ENCODE data around the gene MLXIP. TPM values are rescaled to one million over a fixed set of nuclear protein-coding genes. Genes with fewer than 3 reads are reported as not detected.
"Not testable (repeated sequence)": the region's sequence is repeated elsewhere in the genome, so short reads cannot be mapped to it uniquely, and the experiment has no call there.

Gene MLXIP
- total RNA-seq, 1 experiment from 2014 or later = 32.4 TPM

GRCh38 chr12:122054842-122055520 lies 23.6 kb upstream of the MLXIP start:
- H3K56ac ChIP-seq (ENCODE audit: insufficient read length, low read depth, low read length) = no peak overlapping the region
- no peak overlapping the region for H3K27ac ChIP-seq (ENCODE audit: insufficient read length, low read depth, low read length)
- H4K91ac ChIP-seq (ENCODE audit: insufficient read length, low read depth, low read length) = no peak overlapping the region
- no peak overlapping the region for H2BK12ac ChIP-seq (ENCODE audit: insufficient read length, low read depth, low read length)
- no peak overlapping the region for H2AK5ac ChIP-seq (ENCODE audit: insufficient read length, low read length)
- no peak overlapping the region for H2BK120ac ChIP-seq (ENCODE audit: low read depth, low read length, poor library complexity, severe bottlenecking)
- H2BK15ac ChIP-seq (ENCODE audit: low read depth, low read length) = no peak overlapping the region
- no peak overlapping the region for H3K4ac ChIP-seq (ENCODE audit: low read depth, low read length)
- H3K4me2 ChIP-seq (ENCODE audit: insufficient read depth, insufficient read length, low read length) = no peak overlapping the region
- H3K18ac ChIP-seq (ENCODE audit: insufficient read length, low read depth, low read length) = no peak overlapping the region
- no peaks in the 10 kb centered on the region for H3K4me1 ChIP-seq (ENCODE audit: insufficient read depth, low read length)
- peak overlapping the region in 1 of 3 experiments; percentile 19; a peak in 1 of 7 replicates for H3K27ac Mint-ChIP-seq
- H3K14ac ChIP-seq (ENCODE audit: insufficient read depth, low read length) = no peak overlapping the region
- no peaks in the 10 kb centered on the region; the same call in 1 of the 2 replicates for H3K27me3 Mint-ChIP-seq (ENCODE audit: low read depth)
- no CpG with 5 or more reads among the region's 27 CpGs for WGBS (ENCODE audit: extremely low coverage, insufficient read length, low lambda C conversion rate)
- H2BK20ac ChIP-seq (ENCODE audit: low read depth, low read length, poor library complexity, severe bottlenecking) = no peak overlapping the region
- no peak overlapping the region for H4K8ac ChIP-seq (replicated peaks; ENCODE audit: insufficient read length, low read depth, low read length)
- H3K36me3 Mint-ChIP-seq (ENCODE audit: insufficient read depth in 1 of 3, low read depth in 3 of 3) = peaks cover 13 to 54% (median 47%) of the 10 kb centered on the region in 3 experiments; a peak in 6 of 7 replicates
- H3K23ac ChIP-seq (ENCODE audit: insufficient read length, low read depth, low read length) = no peak overlapping the region
- H3K4me3 Mint-ChIP-seq = no peak overlapping the region
- H3K79me2 ChIP-seq (ENCODE audit: insufficient read depth, low read length) = no peaks in the 10 kb centered on the region
- no peak overlapping the region for H2BK5ac ChIP-seq (ENCODE audit: insufficient read length, low read length)
- TF ChIP-seq, protein P1, sequence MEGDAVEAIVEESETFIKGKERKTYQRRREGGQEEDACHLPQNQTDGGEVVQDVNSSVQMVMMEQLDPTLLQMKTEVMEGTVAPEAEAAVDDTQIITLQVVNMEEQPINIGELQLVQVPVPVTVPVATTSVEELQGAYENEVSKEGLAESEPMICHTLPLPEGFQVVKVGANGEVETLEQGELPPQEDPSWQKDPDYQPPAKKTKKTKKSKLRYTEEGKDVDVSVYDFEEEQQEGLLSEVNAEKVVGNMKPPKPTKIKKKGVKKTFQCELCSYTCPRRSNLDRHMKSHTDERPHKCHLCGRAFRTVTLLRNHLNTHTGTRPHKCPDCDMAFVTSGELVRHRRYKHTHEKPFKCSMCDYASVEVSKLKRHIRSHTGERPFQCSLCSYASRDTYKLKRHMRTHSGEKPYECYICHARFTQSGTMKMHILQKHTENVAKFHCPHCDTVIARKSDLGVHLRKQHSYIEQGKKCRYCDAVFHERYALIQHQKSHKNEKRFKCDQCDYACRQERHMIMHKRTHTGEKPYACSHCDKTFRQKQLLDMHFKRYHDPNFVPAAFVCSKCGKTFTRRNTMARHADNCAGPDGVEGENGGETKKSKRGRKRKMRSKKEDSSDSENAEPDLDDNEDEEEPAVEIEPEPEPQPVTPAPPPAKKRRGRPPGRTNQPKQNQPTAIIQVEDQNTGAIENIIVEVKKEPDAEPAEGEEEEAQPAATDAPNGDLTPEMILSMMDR (conservative IDR thresholded peaks at IDR 0.05) = no peak
- no peaks in the 10 kb centered on the region for H3K79me1 ChIP-seq (ENCODE audit: insufficient read depth, low read depth, low read length, poor library complexity, severe bottlenecking)
- H3K9me3 Mint-ChIP-seq = no peaks in the 10 kb centered on the region; a peak in 1 of 5 replicates
- H3T11ph ChIP-seq (ENCODE audit: low read length) = no peak overlapping the region
- H3K4me1 Mint-ChIP-seq = peaks cover 0 to 4% of the 10 kb centered on the region in 2 experiments; a peak in 2 of 4 replicates
- no peaks in the 10 kb centered on the region for H4K20me1 ChIP-seq (ENCODE audit: control insufficient read depth, insufficient read depth, insufficient read length)
- DNase-seq = no peak
- H2AFZ ChIP-seq (ENCODE audit: low read length) = no peak overlapping the region
- H4K5ac ChIP-seq (ENCODE audit: insufficient read length, low read depth, low read length) = no peak overlapping the region
- no peaks in the 10 kb centered on the region for H3K9me3 ChIP-seq (ENCODE audit: control insufficient read depth, low read depth, low read length)
- no peaks in the 10 kb centered on the region for H3K27me3 ChIP-seq (ENCODE audit: insufficient read depth, low read length)
- H3K23me2 ChIP-seq (ENCODE audit: insufficient read length, low read depth, low read length, poor library complexity, severe bottlenecking) = no peaks in the 10 kb centered on the region
- H3K9ac ChIP-seq (ENCODE audit: extremely low read depth, insufficient read length, low read length) = no peak overlapping the region

GRCh38 chr12:122056406-122056805 lies 22.1 kb upstream of the MLXIP start:
- not testable (repeated sequence) for H3K23ac ChIP-seq (ENCODE audit: insufficient read length, low read depth, low read length); H2BK12ac ChIP-seq (ENCODE audit: insufficient read length, low read depth, low read length); H3K56ac ChIP-seq (ENCODE audit: insufficient read length, low read depth, low read length); H4K8ac ChIP-seq (replicated peaks; ENCODE audit: insufficient read length, low read depth, low read length); H3K79me1 ChIP-seq (ENCODE audit: insufficient read depth, low read depth, low read length, poor library complexity, severe bottlenecking); H3K14ac ChIP-seq (ENCODE audit: insufficient read depth, low read length); H3K4me1 ChIP-seq (ENCODE audit: insufficient read depth, low read length); H2AK5ac ChIP-seq (ENCODE audit: insufficient read length, low read length); H3K27ac Mint-ChIP-seq; H4K5ac ChIP-seq (ENCODE audit: insufficient read length, low read depth, low read length); H2BK120ac ChIP-seq (ENCODE audit: low read depth, low read length, poor library complexity, severe bottlenecking); H2AFZ ChIP-seq (ENCODE audit: low read length); H2BK15ac ChIP-seq (ENCODE audit: low read depth, low read length); H2BK20ac ChIP-seq (ENCODE audit: low read depth, low read length, poor library complexity, severe bottlenecking); H3K9ac ChIP-seq (ENCODE audit: extremely low read depth, insufficient read length, low read length); H3K4ac ChIP-seq (ENCODE audit: low read depth, low read length); H4K20me1 ChIP-seq (ENCODE audit: control insufficient read depth, insufficient read depth, insufficient read length); H2BK5ac ChIP-seq (ENCODE audit: insufficient read length, low read length); H3K27me3 Mint-ChIP-seq (ENCODE audit: low read depth); H3T11ph ChIP-seq (ENCODE audit: low read length); H3K4me1 Mint-ChIP-seq; H3K9me3 Mint-ChIP-seq; H4K91ac ChIP-seq (ENCODE audit: insufficient read length, low read depth, low read length); DNase-seq; H3K4me3 Mint-ChIP-seq; H3K9me3 ChIP-seq (ENCODE audit: control insufficient read depth, low read depth, low read length); H3K18ac ChIP-seq (ENCODE audit: insufficient read length, low read depth, low read length); H3K4me2 ChIP-seq (ENCODE audit: insufficient read depth, insufficient read length, low read length); H3K27me3 ChIP-seq (ENCODE audit: insufficient read depth, low read length); H3K79me2 ChIP-seq (ENCODE audit: insufficient read depth, low read length); H3K27ac ChIP-seq (ENCODE audit: insufficient read length, low read depth, low read length); H3K23me2 ChIP-seq (ENCODE audit: insufficient read length, low read depth, low read length, poor library complexity, severe bottlenecking)
- H3K36me3 Mint-ChIP-seq (ENCODE audit: insufficient read depth in 1 of 3, low read depth in 3 of 3) = peaks cover 16 to 66% (median 57%) of the 10 kb centered on the region in 3 experiments; a peak in 6 of 7 replicates
- WGBS (ENCODE audit: extremely low coverage, insufficient read length, low lambda C conversion rate) = no CpG with 5 or more reads among the region's 7 CpGs

Data from H9 (cell line).